Uterus (tissue), 4 donors: ENCODE measurements around the gene TANC1. TPM values are rescaled to one million over a fixed set of nuclear protein-coding genes. Genes with fewer than 3 reads are reported as not detected.

Source experiments
- DNase-seq, 2 donors: peaks; one replicate each; pipeline ENCODE4 v3.0.0-alpha.2; 2019 to 2020
- H3K27ac ChIP-seq, 2 donors: fragments of 200-600 bp; sonication (generic); 1 replicate in 1 of 2; 2 replicates in 1 of 2; pipeline ENCODE4 v1.5.1; 2016 to 2018
- H3K27me3 ChIP-seq, 2 donors: fragments of 200-600 bp; sonication (generic); one replicate each; pipeline ENCODE4 v1.5.1; 2018 to 2019; ENCODE audit warnings: control low read depth in 1 of 2
- H3K36me3 ChIP-seq, 2 donors: fragments of 200-600 bp; sonication (generic); one replicate each; pipeline ENCODE4 v1.5.1; 2019; ENCODE audit warnings: control low read depth in 1 of 2
- H3K4me1 ChIP-seq, 2 donors: fragments of 200-600 bp; sonication (generic); one replicate each; pipeline ENCODE4 v1.5.1; 2018 to 2019; ENCODE audit warnings: control low read depth in 1 of 2
- H3K4me3 ChIP-seq, 2 donors: fragments of 200-600 bp; sonication (generic); 1 replicate in 1 of 2; 2 replicates in 1 of 2; pipeline ENCODE4 v1.5.1; 2018 to 2019; ENCODE audit warnings: mild to moderate bottlenecking in 1 of 2
- H3K9me3 ChIP-seq, 2 donors: fragments of 200-600 bp; sonication (generic); one replicate each; pipeline ENCODE4 v1.5.1; 2019; ENCODE audit warnings: control low read depth in 1 of 2
- POLR2A ChIP-seq, 2 donors: fragments of 450-650 bp; IDR thresholded peaks; one replicate each; pipeline ENCODE4 v1.6.1; 2016; ENCODE audit warnings: antibody characterized with exemption in 2 of 2, mild to moderate bottlenecking in 1 of 2, moderate library complexity in 1 of 2
- intact Hi-C: fragments of 100-400 bp; cut with DNase I; formaldehyde crosslinking; loops from one replicate; pipeline ENCODE4 v1.15.1; 2023; ENCODE audit warnings: low total_unique reads
- total RNA-seq, 4 donors: library from RNA; depleted of rRNA in 3 of 4; stranded (reverse); fragments of >200 nt in 3 of 4; gene quantifications; one replicate each; pipeline versions ENCODE4 v1.1.0 to v1.2.4, GENCODE V29; 2014 to 2023
- TF ChIP-seq, protein P1 (sequence below), 4 experiments: fragments of 200-600 bp in 2 of 4; fragments of 450-650 bp in 2 of 4; sonication (generic) in 2 of 4; IDR thresholded peaks; one replicate each; pipeline ENCODE4 v1.5.1; 2016 to 2019; ENCODE audit warnings: antibody characterized with exemption in 4 of 4, mild to moderate bottlenecking in 2 of 4, moderate library complexity in 1 of 4
- donor health status: DM: yes; HTN: yes; CAD: no.

The TANC1 gene
- total RNA-seq, 4 donors from 2014 or later: 34.7 to 92.7 (median 67.4) TPM

DNA sequence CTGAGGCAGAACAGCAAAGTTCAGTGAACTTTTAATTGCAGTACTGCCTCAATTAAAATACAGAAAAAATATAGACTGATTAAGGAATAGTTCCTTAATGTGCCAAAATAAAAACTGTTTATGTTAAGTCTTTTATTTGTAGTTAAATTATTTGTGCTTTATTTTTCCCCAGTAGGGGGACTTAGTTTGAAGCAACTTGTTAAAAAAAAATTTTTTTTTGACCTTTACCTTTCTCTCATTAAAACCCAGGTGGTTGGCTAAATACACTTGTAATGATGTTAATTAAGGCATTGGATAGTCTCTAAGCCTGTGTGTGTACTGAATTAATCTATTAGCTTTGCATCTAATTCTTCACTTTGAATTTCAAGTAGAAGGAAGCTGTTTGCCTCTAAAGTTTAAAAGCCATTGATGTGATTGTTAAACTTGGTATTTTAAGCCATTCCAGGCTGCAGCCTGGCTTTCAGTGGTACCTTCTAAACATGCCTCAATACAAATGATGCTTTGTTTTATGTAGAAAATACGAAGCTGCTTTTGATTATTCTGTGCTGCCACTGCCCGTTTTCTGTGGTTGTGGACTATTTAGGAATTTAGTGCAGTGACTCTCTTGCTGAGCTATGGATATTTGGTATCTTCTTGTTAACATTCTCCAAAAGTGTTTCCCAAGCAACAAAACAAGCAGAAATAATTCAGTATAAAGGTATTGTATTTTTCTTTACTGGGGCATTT lies 102.9 kb downstream of the TANC1 start:
- TF ChIP-seq, protein P1, sequence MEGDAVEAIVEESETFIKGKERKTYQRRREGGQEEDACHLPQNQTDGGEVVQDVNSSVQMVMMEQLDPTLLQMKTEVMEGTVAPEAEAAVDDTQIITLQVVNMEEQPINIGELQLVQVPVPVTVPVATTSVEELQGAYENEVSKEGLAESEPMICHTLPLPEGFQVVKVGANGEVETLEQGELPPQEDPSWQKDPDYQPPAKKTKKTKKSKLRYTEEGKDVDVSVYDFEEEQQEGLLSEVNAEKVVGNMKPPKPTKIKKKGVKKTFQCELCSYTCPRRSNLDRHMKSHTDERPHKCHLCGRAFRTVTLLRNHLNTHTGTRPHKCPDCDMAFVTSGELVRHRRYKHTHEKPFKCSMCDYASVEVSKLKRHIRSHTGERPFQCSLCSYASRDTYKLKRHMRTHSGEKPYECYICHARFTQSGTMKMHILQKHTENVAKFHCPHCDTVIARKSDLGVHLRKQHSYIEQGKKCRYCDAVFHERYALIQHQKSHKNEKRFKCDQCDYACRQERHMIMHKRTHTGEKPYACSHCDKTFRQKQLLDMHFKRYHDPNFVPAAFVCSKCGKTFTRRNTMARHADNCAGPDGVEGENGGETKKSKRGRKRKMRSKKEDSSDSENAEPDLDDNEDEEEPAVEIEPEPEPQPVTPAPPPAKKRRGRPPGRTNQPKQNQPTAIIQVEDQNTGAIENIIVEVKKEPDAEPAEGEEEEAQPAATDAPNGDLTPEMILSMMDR (IDR thresholded peaks at IDR 0.05): no peak
- Histone ChIP-seq H3K27ac (no peak overlapping the region), H3K9me3 (no peaks in the 10 kb centered on the region), H3K27me3 (no peaks in the 10 kb centered on the region), H3K4me3 (no peak overlapping the region), H3K36me3 (no peaks in the 10 kb centered on the region), H3K4me1 (peaks cover 0 to 7% of the 10 kb centered on the region in 2 donors)
- no peak for DNase-seq
- intact Hi-C loops: no loop called here

DNA sequence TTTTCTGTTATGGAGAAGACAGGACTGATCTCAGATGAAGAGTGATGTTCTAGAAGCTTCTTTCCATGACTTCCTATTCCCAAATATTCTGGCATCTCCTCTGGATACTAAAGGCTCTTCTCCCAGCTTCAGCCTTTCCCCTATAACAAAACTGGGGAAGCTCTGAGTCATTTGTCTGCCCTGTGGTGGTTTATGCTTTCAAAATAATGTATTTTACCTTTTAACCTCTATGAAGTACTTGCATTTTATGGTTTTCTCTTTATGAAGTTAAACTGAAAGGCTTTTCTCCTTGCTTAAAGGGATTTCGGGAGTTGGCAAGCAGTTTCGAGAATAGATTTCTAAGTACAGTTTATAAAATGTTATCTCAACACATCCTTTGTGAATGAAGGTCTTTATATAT lies 104.4 kb downstream of the TANC1 start:
- Histone ChIP-seq H3K4me1 (peaks cover 0 to 7% of the 10 kb centered on the region in 2 donors), H3K27me3 (no peaks in the 10 kb centered on the region), H3K4me3 (no peak overlapping the region), H3K36me3 (no peaks in the 10 kb centered on the region), H3K9me3 (no peaks in the 10 kb centered on the region), H3K27ac (peak overlapping the region in 1 of 2 donors; percentile 57)
- intact Hi-C loops: no loop called here
- no peak for TF ChIP-seq POLR2A (IDR thresholded peaks at IDR 0.05)
- TF ChIP-seq, protein P1 (IDR thresholded peaks at IDR 0.05): no peak
- no peak for DNase-seq

DNA sequence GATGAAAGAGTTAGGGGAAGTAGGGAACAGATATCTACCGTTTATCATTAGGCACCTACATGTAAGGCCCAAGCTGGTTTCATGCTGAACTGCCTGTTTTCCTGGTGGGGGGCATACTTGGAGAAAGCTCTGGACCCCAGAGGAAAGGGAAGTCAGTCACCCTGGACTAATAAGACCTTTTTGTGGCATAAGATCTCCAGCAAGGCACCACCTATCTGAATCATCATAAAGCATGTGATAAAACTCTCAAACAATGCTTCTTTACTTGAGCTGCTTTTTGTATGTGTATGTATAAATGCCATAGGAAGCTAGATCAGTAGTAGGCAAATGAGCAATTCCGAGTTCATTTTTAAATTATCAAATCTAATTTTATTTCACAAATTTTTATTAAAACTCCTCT lies 104.8 kb downstream of the TANC1 start:
- intact Hi-C loops: no loop called here
- TF ChIP-seq, protein P1 (IDR thresholded peaks at IDR 0.05): no peak
- TF ChIP-seq POLR2A (IDR thresholded peaks at IDR 0.05): no peak
- Histone ChIP-seq H3K36me3 (no peaks in the 10 kb centered on the region), H3K27me3 (no peaks in the 10 kb centered on the region), H3K4me3 (no peak overlapping the region), H3K9me3 (no peaks in the 10 kb centered on the region), H3K27ac (peak overlapping the region in 1 of 2 donors; percentile 57), H3K4me1 (peaks cover 0 to 7% of the 10 kb centered on the region in 2 donors)
- no peak for DNase-seq

DNA sequence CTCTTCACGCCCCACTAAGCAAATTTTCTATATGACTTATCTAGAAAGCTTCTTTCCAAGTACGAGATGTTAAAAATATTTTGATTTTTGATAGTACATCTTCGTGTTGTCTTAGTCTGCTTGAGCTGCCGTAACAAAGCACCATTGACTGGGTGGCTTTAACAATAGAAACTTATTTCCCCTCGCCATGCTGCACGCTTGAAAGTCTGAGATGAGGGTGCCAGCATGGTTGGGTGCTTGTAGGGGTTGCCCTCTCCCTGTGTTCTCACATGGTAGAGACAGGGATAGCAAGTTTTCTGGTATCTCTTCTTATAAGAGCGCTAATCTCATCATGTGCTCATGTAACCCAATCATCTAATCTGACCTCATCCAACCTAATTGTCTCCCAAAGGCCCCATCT lies 106.2 kb downstream of the TANC1 start:
- Histone ChIP-seq H3K4me3 (no peak overlapping the region), H3K36me3 (no peaks in the 10 kb centered on the region), H3K27ac (no peak overlapping the region), H3K9me3 (no peaks in the 10 kb centered on the region), H3K4me1 (peaks cover 0 to 7% of the 10 kb centered on the region in 2 donors), H3K27me3 (no peaks in the 10 kb centered on the region)
- no peak for DNase-seq
- intact Hi-C loops: no loop called here
- no peak for TF ChIP-seq POLR2A (IDR thresholded peaks at IDR 0.05)
- TF ChIP-seq, protein P1 (IDR thresholded peaks at IDR 0.05): no peak

DNA sequence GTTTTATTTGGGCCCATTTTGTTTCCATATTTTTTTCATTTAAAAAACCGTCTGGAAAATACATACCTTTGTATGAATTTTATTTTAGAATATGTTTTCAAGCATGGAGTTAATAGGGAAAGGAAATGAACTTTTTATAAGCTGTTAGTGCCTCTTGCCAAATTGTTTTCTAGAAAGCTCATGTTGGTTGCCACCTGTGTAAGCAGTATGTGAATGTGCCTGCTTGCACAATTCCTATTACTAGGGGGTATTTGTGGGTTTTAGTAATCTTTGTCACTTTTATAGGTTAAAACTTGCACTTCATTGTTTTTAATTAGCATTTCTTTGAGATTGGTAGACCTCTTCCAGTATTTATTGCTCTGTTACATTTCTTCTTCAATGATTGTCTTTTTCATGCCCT lies 107.3 kb downstream of the TANC1 start:
- no peaks in the 10 kb centered on the region for H3K9me3 ChIP-seq
- H3K27ac ChIP-seq: peak overlapping the region; percentile 21 to 50
- no peaks in the 10 kb centered on the region for H3K27me3 ChIP-seq

More for the DNA sequence above, 107.3 kb downstream of the TANC1 start:
- Histone ChIP-seq H3K36me3 (no peaks in the 10 kb centered on the region), H3K4me3 (no peak overlapping the region), H3K4me1 (peaks cover 0 to 7% of the 10 kb centered on the region in 2 donors)
- intact Hi-C loops: no loop called here
- TF ChIP-seq, protein P1 (IDR thresholded peaks at IDR 0.05): no peak
- no peak for TF ChIP-seq POLR2A (IDR thresholded peaks at IDR 0.05)
- DNase-seq: no peak
